Chondrocyte (in vitro differentiated cells): ENCODE measurements around the gene EEF2. TPM values are rescaled to one million over a fixed set of nuclear protein-coding genes. Genes with fewer than 3 reads are reported as not detected.
"Not testable (repeated sequence)": the region's sequence is repeated elsewhere in the genome, so short reads cannot be mapped to it uniquely, and the experiment has no call there.

Experiments used
- DNase-seq: peaks from one replicate; pipeline ENCODE4 v3.0.0; 2021; ENCODE audit warnings: mixed read lengths, low spot score
- H3K27ac Mint-ChIP-seq: one replicate; pipeline ENCODE4 v1.8.0; 2021; ENCODE audit warnings: mild to moderate bottlenecking, moderate library complexity, mixed read lengths; ENCODE audit not compliant: unreplicated experiment
- H3K27me3 Mint-ChIP-seq: 2 replicates; pipeline ENCODE4 v1.8.0; 2021; ENCODE audit warnings: low read depth, mixed read lengths
- H3K36me3 Mint-ChIP-seq: 2 replicates; pipeline ENCODE4 v1.8.0; 2021; ENCODE audit warnings: low read depth, mixed read lengths
- H3K4me1 Mint-ChIP-seq: 2 replicates; pipeline ENCODE4 v1.8.0; 2021; ENCODE audit warnings: low read depth, mild to moderate bottlenecking, mixed read lengths
- H3K4me3 Mint-ChIP-seq: one replicate; pipeline ENCODE4 v1.8.0; 2021; ENCODE audit warnings: mild to moderate bottlenecking, moderate library complexity, mixed read lengths; ENCODE audit not compliant: unreplicated experiment
- H3K9me3 Mint-ChIP-seq: 2 replicates; pipeline ENCODE4 v1.8.0; 2021; ENCODE audit warnings: low read depth, mixed read lengths
- total RNA-seq: library from RNA; stranded (reverse); gene quantifications from 3 replicates; pipeline ENCODE4 v1.2.1, GENCODE V29; 2021
- TF ChIP-seq, protein P1 (sequence below): fragments of 200-600 bp; sonication (generic); IDR thresholded peaks from 2 replicates; pipeline ENCODE4 v1.5.0; 2021; ENCODE audit warnings: antibody characterized with exemption, mild to moderate bottlenecking, moderate library complexity

EEF2 gene
- total RNA-seq, 1 donor from 2014 or later, result 2,370 TPM

- TF ChIP-seq, protein P1, sequence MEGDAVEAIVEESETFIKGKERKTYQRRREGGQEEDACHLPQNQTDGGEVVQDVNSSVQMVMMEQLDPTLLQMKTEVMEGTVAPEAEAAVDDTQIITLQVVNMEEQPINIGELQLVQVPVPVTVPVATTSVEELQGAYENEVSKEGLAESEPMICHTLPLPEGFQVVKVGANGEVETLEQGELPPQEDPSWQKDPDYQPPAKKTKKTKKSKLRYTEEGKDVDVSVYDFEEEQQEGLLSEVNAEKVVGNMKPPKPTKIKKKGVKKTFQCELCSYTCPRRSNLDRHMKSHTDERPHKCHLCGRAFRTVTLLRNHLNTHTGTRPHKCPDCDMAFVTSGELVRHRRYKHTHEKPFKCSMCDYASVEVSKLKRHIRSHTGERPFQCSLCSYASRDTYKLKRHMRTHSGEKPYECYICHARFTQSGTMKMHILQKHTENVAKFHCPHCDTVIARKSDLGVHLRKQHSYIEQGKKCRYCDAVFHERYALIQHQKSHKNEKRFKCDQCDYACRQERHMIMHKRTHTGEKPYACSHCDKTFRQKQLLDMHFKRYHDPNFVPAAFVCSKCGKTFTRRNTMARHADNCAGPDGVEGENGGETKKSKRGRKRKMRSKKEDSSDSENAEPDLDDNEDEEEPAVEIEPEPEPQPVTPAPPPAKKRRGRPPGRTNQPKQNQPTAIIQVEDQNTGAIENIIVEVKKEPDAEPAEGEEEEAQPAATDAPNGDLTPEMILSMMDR, result no peak
- H3K27ac Mint-ChIP-seq, result no peak overlapping the region
- H3K36me3 Mint-ChIP-seq, result peaks cover 6% of the 10 kb centered on the region
- H3K27me3 Mint-ChIP-seq, result no peaks in the 10 kb centered on the region
- H3K4me3 Mint-ChIP-seq, result no peak overlapping the region
- no peak for DNase-seq
- H3K9me3 Mint-ChIP-seq, result no peaks in the 10 kb centered on the region
- peaks cover 14% of the 10 kb centered on the region for H3K4me1 Mint-ChIP-seq
These were observed 28.8 kb upstream of the EEF2 start for GRCh38 chr19:4013886-4014540.

DNA sequence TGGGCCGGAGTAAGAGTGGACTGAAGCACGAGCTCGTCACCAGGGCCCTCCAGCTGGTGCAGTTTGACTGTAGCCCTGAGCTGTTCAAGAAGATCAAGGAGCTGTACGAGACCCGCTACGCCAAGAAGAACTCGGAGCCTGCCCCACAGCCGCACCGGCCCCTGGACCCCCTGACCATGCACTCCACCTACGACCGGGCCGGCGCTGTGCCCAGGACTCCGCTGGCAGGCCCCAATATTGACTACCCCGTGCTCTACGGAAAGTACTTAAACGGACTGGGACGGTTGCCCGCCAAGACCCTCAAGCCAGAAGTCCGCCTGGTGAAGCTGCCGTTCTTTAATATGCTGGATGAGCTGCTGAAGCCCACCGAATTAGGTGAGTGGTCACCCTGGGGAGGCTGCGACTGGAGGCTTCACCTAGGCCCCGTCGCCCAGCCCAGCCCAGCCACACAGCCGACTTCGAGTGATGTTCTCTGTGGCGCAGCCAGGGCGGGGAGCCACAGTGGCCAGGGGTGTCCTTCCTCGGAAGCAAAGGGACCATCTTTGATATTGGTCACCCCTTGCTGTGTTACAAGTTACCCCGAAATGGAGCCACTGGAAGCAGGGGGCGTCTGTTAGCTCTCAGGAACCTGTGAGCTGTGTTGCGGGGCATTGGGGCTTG lies 27.8 kb upstream of the EEF2 start:
- H3K27me3 Mint-ChIP-seq, result no peaks in the 10 kb centered on the region
- H3K4me3 Mint-ChIP-seq, result no peak overlapping the region
- peak; percentile 80 for DNase-seq
- H3K9me3 Mint-ChIP-seq, result no peaks in the 10 kb centered on the region
- H3K27ac Mint-ChIP-seq, result no peak overlapping the region
- peaks cover 6% of the 10 kb centered on the region for H3K36me3 Mint-ChIP-seq
- H3K4me1 Mint-ChIP-seq, result peaks cover 22% of the 10 kb centered on the region
- TF ChIP-seq, protein P1, result no peak

DNA sequence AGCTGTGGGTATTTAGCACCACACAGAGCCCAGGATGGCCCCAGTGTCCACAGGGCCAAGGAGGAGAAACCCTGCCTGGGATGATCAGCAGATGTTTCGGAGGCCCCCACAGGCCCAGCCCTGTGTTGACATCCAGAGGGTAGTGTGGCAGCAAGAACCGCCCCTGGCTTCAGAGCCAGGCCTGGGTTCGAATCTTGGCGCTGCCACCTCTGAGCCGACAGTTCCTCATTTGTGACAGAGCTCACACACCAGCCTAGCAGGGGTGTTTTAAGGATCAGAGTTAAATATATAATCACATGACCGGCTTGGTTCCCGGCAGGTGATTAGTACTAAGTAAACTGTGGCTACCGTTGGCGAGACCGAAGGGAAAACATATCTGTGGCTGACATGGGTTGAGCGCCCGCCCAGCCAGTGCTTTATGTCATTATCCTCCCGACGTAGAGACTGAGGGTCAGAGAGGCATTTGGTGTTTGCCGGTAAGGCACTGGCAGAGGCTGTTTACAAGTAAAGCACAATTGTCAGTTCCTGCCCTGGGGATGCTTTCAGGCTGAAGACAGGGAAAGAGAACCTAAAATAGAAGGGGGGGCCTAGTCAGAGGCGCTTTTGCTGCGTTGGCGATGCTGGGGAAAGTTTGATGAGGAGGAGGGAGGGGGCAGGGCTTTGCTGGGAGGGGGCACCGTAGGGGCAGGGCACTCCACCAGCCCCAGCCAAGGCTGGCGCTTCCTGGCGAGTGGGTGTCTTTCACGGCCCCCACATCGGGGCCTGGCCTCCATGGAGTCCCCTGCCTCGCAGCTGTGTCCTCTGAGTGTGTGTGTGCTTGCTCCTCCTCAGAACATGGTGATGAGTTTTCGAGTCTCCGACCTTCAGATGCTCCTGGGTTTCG lies 27.1 kb upstream of the EEF2 start:
- Mint-ChIP-seq H3K27ac (no peak overlapping the region), H3K27me3 (no peaks in the 10 kb centered on the region), H3K36me3 (peaks cover 6% of the 10 kb centered on the region), H3K9me3 (no peaks in the 10 kb centered on the region), H3K4me3 (no peak overlapping the region), H3K4me1 (peaks cover 22% of the 10 kb centered on the region)
- TF ChIP-seq, protein P1, result no peak
- DNase-seq, result no peak

- not testable (repeated sequence) for H3K27ac Mint-ChIP-seq, H3K4me3 Mint-ChIP-seq, H3K9me3 Mint-ChIP-seq, H3K27me3 Mint-ChIP-seq, H3K36me3 Mint-ChIP-seq
- peak; percentile 74 for DNase-seq
- H3K4me1 Mint-ChIP-seq, result peaks cover 25% of the 10 kb centered on the region
These were observed 26.2 kb upstream of the EEF2 start for GRCh38 chr19:4011430-4011829.

GRCh38 chr19:4010808-4011110 lies 25.5 kb upstream of the EEF2 start:
- Mint-ChIP-seq H3K36me3 (peaks cover 6% of the 10 kb centered on the region), H3K27ac (no peak overlapping the region), H3K4me1 (peaks cover 28% of the 10 kb centered on the region), H3K9me3 (no peaks in the 10 kb centered on the region), H3K27me3 (no peaks in the 10 kb centered on the region), H3K4me3 (no peak overlapping the region)
- no peak for DNase-seq
- TF ChIP-seq, protein P1, result no peak
